Fibroblast of villous mesenchyme (primary cell): ENCODE data around the gene PCNX4. TPM values are rescaled to one million over a fixed set of nuclear protein-coding genes. Genes with fewer than 3 reads are reported as not detected.
A peak's percentile ranks its signal among the peaks of the same experiment; 100 is the strongest.

Experiments
- DNase-seq: peaks from one replicate; pipeline ENCODE4 v3.0.0-alpha.2; 2010; ENCODE audit warnings: low read depth
- H3K4me3 ChIP-seq: 2 replicates; pipeline ENCODE4 v1.5.1; 2011; ENCODE audit warnings: low read depth, mild to moderate bottlenecking, low read length
- CTCF ChIP-seq: IDR thresholded peaks from 2 replicates; pipeline ENCODE4 v1.5.1; 2012; ENCODE audit warnings: low read depth, mild to moderate bottlenecking, low read length; ENCODE audit not compliant: insufficient read depth
- total RNA-seq: library from RNA; depleted of rRNA; stranded (reverse); fragments of >200 nt; gene quantifications from 2 replicates; pipeline ENCODE4 v1.2.3, GENCODE V29; 2012

Gene PCNX4
- total RNA-seq, 1 donor: 138 TPM

- TF ChIP-seq CTCF: no peak
- no peak for DNase-seq
- peak overlapping the region; percentile 95 for H3K4me3 ChIP-seq
Measured at GRCh38 chr14:60165547-60165876, 73.8 kb downstream of the PCNX4 start.

GRCh38 chr14:60166142-60166541, 74.4 kb downstream of the PCNX4 start:
- no peak overlapping the region for H3K4me3 ChIP-seq
- no peak for DNase-seq
- TF ChIP-seq CTCF: no peak

- no peak overlapping the region for H3K4me3 ChIP-seq
- DNase-seq: no peak
- no peak for TF ChIP-seq CTCF
Measured at GRCh38 chr14:60169722-60170121, 78.0 kb downstream of the PCNX4 start.

- no peak for DNase-seq
- no peak for TF ChIP-seq CTCF
- H3K4me3 ChIP-seq: no peak overlapping the region
Measured at GRCh38 chr14:60170948-60171347, 79.2 kb downstream of the PCNX4 start.

GRCh38 chr14:60171690-60172089, 80.0 kb downstream of the PCNX4 start:
- no peak for DNase-seq
- H3K4me3 ChIP-seq: no peak overlapping the region
- TF ChIP-seq CTCF: no peak

GRCh38 chr14:60174352-60175254, 82.9 kb downstream of the PCNX4 start:
- no peak for TF ChIP-seq CTCF
- no peak for DNase-seq
- no peak overlapping the region for H3K4me3 ChIP-seq
